Skin epidermis (tissue), 12 donors: ENCODE measurements around the gene CERS5.
A peak's percentile ranks its signal among the peaks of the same experiment; 100 is the strongest.

Experiments used
- H3K27ac ChIP-seq, 21 experiments: fragments of 200-600 bp; sonication (generic) in 11 of 21; one replicate each; pipeline ENCODE4 v1.5.0; 2020; ENCODE audit warnings: mild to moderate bottlenecking in 3 of 21, inconsistent platforms in 2 of 21, moderate library complexity in 2 of 21
- H3K4me3 ChIP-seq, 7 experiments: fragments of 200-600 bp; sonication (generic) in 2 of 7; one replicate each; pipeline ENCODE4 v1.5.0; 2020; ENCODE audit warnings: inconsistent platforms in 2 of 7, mild to moderate bottlenecking in 2 of 7, moderate library complexity in 1 of 7

The CERS5 gene

GRCh38 chr12:50107416-50108268, 59.5 kb downstream of the CERS5 start:
- H3K4me3 ChIP-seq: no peak overlapping the region
- no peak overlapping the region for H3K27ac ChIP-seq

DNA sequence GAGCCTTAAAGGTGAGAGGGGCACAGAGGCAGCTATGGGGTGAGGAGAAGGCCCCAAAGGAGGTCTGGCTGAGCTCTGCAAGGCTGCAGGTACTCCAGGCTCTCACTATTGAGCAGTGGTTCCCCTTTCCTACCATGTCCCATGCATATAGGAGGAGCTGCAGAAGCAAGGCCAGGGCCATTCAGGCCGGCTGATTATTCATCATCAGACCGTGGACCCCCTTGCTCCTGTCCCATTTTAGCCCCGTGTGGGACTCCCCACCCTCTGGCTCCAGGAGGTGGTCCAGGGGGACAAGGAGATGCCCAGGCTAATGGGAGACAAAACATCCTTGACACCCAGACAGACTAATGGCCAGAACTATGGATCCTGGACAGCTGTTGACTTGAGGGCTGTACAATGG, 60.3 kb downstream of the CERS5 start:
- H3K27ac ChIP-seq: no peak overlapping the region

DNA sequence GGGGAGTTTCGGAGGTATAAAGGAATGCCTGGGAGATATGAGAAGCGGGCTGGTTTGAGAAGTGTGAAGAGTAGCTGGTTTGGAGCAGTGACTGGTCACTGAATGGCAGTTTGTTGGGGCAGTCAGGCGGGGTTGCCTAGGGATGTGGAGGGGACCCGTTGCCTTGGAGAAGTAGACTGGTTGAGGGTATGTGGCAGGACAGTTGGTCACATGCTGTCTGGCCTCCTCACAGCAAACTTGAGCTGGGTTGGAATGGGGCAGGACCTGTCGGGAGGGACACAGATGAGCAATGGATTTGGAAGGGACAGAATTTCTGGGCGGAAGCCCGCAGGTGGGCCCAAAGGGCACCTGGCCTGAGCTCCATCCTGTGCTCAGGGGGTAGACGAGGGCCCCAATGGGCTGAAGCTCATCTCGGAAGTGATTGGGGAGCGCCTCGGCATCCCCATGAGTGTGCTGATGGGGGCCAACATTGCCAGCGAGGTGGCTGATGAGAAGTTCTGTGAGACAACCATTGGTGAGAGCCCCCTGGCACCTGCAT, 61.2 kb downstream of the CERS5 start:
- H3K4me3 ChIP-seq: no peak overlapping the region
- H3K27ac ChIP-seq: no peak overlapping the region

More for the DNA sequence above, 60.3 kb downstream of the CERS5 start:
- no peak overlapping the region for H3K4me3 ChIP-seq

DNA sequence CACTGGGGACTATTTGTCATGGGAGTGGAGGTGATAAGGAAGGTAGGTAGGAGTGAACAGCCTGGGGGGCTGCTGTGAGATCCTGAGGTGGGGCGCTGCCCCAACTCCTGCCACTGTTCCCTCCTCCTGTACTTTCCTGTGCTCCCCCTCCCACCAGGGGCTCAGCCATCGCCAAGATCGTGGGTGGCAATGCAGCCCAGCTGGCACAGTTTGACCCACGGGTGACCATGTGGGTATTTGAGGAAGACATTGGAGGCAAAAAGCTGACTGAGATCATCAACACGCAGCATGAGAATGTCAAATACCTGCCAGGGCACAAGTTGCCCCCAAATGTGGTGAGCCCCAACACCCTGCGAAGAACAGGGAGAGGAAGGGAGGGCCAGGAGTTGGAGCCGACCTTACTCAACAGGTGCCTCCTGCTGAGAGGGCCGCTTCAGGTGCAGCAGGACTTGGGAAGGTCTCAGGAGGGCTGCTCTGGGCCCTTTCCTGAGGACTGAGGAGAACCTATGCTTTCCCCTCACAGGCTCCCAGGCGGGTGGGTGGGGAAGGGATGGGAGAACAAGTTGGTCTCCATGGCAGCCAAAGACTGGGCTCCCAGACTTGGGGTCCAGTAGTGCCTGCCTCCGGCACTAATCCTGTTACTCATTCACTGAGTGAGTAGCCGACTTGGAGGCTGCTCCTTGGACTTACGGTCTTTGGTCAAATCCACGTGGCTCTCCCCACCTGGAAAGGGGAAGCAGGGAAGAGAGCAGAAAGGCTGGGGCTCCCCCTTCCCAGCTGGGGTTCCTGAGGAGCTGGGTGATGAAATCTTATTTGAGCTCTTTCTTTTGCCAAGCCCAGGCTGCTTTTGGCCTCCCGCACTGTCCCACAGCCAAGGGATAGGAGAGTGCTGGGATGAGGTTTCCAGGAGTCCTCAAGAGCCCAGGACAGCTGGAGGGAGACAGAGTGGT, 62.5 kb downstream of the CERS5 start:
- H3K27ac ChIP-seq: peak overlapping the region in 2 of 21 experiments; percentile 16 to 39
- H3K4me3 ChIP-seq: peak overlapping the region in 1 of 7 experiments; percentile 4

GRCh38 chr12:50103767-50104321, 63.3 kb downstream of the CERS5 start, which contains the start of gene GPD1:
Gene GPD1 (plus strand): TSS chr12:50104008. CDS start chr12:50104051, 43 bp downstream.
- H3K27ac ChIP-seq: peak within 1 kb of the TSS in 6 of 21 experiments; percentile 0 to 39 (median 18)
- H3K4me3 ChIP-seq: peak within 1 kb of the TSS in 1 of 7 experiments; percentile 4

GRCh38 chr12:50103351-50103750, 63.8 kb downstream of the CERS5 start:
- no peak overlapping the region for H3K4me3 ChIP-seq
- H3K27ac ChIP-seq: peak overlapping the region in 5 of 21 experiments; percentile 0 to 33 (median 11)

DNA sequence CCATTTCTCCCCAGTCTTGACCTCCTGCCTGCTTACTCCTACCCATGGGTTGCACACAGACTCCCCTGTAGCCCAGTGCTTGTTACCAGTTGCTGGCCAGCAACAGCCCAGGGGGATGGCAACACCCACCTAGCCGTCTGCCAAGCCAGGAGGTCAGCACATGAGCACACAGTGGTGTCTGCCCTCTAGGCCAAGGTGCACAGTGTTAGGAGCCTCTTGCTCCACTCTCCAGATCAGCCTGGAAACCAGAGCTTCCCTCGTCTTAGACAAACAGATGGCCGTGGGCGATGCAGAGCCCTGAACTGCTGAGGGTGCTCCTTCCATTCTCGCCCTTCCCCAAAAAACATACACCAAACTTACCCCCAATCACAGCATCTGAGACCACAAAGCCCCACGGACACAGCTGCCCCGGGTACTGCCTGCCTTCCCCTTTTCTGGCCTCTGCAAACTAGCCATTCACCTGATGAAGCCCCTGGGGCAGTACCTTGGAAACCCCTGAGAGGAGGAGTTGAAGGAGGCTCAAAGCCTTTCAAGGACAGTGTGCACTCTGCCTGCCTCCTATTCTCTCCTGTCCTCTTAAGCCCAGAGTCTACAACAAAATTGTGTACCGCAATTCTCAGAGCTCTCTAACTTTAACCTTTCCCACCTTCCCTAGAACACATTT, 64.4 kb downstream of the CERS5 start:
- H3K27ac ChIP-seq: no peak overlapping the region
- H3K4me3 ChIP-seq: no peak overlapping the region

DNA sequence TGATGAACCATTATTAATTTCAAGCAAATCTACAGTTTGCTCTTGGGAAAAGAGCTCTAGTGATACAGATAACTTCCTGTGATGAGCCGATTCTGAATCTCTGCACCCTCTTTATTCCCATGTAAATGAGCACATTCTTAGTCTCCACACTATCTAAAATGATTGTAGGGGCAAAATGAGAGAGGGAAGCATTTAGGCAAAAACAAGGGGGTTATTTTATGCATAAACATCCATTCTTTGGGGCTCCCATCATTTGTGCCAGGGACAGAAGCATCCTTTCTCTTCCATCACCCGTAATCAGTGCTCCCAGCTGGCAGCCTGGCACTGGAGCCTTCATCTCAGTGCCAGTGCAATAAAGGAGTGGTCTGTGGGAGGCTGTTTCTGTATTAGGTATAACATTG, 65.0 kb downstream of the CERS5 start:
- no peak overlapping the region for H3K27ac ChIP-seq
- no peak overlapping the region for H3K4me3 ChIP-seq

DNA sequence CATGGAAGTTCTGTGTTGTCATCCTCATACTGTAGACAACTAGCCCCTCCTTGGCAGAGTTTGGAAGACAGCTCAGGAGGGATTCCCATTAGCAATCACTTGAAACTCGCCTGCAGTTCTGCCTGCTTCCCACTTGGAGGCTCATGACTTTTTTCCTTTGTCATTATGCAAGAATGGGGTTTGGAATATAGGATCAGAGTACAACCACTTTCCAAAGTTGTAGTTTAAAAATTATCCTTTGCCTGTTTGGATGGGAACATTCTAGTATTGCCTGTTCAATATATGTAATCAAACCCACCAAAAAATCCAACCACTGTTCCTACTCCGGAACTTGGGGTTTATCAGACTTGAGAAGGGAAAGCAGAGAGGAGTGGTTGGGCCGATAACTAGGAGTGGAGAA, 65.5 kb downstream of the CERS5 start:
- Histone ChIP-seq H3K27ac (no peak overlapping the region), H3K4me3 (no peak overlapping the region)

DNA sequence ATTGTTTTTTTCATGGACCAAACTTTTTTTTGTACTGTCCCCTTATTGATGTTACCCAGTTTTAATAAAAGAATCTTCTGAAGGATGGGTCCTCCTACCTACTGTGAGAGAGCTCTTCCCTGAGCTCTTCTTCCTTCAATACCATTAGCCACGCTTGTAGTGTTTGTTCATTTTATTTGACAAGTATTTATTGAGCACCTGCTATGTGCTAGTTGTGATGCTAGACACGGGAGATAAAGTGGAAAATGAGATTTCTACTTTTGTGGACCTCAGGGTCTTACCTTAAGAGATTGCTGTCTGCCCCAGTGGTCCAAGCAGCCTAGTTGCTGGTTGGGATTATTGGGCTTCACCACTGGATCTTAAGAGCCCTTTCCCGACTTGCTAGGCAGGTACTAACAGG, 66.6 kb downstream of the CERS5 start:
- H3K27ac ChIP-seq: peak overlapping the region in 2 of 21 experiments; percentile 13 to 53

DNA sequence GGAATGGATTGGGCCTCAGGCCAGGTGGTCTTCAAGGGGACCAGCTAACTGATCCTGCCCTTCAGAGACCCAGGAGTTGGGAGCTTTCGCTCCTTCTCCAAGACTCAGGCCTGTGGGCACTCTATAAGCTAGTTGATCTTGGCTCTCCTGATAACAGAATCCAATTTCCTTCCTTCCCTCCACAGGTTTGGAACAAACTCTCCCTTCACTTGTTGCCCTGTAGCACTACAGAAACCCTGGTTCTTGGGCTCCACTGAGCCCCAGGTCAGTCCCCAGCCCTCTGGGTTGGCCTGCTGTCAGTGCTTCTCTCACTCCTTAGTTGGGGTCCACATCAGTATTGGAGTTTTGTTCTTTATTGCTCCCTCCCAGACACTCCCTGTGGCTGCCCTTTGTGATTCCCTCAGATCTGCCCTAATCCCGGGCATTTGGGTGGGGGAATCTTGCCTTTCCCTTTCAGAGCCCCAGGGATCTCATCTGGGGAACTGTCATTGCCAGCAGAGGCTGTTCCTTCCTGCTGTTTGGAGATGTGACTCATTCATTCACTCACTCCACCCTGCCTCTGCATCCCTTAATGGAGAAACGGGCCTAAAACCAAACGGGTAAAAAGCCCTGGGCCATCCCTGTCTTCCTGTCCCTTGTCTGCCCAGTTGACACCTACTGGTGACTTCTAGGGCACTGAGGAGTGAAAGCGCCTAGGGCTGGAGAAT, 67.7 kb downstream of the CERS5 start:
- H3K4me3 ChIP-seq: no peak overlapping the region
- H3K27ac ChIP-seq: peak overlapping the region in 8 of 21 experiments; percentile 13 to 68 (median 44)

More for the DNA sequence above, 66.6 kb downstream of the CERS5 start:
- no peak overlapping the region for H3K4me3 ChIP-seq

GRCh38 chr12:50097952-50098351, 69.2 kb downstream of the CERS5 start:
- no peak overlapping the region for H3K27ac ChIP-seq
- no peak overlapping the region for H3K4me3 ChIP-seq

DNA sequence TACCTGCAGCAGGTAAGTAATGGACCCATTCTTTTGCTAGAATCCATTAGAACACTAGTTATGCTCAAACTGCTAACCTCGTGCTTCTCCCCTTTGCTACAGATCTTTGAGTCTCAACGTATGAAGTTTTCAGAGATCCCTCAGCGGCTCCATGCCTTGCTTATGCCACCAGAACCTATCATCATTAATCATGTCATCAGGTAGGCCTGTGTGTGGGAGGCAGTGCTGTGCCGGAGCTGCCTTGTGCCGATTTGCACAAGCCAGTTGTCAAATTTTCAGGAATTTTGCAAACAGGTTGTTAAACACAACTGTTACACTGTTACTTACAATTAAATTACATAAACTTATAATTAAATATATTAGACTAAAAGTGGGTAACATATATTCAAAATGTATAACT, 76.8 kb downstream of the CERS5 start:
- H3K4me3 ChIP-seq: no peak overlapping the region
- H3K27ac ChIP-seq: no peak overlapping the region

- Histone ChIP-seq H3K4me3 (no peak overlapping the region), H3K27ac (no peak overlapping the region)
These were observed 77.4 kb downstream of the CERS5 start for GRCh38 chr12:50089730-50090129.

DNA sequence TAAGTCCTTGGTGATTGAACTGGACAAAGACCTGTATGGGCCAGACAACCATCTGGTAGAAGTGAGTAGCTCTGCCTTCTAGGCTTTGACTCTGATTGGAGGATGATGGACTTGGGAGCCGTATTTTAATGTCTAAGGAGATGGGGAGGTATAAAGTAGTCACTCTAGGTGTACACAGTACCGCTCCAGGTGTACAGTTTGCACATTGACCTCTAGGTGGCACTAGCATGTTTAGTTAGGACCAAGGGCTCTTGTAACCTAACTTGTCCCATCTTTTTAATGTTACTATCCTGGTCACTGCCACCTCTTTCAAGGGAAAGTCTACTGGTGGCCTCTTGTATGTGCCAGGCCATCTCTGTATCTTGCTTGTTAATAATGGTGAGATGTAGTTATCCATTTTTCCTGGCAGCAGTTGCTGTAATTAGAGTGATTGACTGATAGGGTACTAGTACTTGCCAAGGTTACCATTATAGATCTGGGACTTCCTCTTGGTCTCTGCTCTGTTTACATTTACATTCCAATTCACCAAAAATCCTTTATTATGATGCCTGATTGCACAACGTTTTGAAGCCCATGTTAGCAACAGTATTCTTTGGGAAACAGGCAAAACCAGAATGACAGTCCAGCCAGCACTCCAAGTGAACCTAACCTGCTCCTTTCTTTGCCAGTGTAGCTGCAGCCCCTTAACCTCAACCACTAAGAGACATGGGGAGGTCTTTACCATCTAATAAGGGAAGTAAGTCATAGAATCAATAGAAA, 78.4 kb downstream of the CERS5 start:
- Histone ChIP-seq H3K27ac (peak overlapping the region in 1 of 21 experiments; percentile 44), H3K4me3 (no peak overlapping the region)

DNA sequence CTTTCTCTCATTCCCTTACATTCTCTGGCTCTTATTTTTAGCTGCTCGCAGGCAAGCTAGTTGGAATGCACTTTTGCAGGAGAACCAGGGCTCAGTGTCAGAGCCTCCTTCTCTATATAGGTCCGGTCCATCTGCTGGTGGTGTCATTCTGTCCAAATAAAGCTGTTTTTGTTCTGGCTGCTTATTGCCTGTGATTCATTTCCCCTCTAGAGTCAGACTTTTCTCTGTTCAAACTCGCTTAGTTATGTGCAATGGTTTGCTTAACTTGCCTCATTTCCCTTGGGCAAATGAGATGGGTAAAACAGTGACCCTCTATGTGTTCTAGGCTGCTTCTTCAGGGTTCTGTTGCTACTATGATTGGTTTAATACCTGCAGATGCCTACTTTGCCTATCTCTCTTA, 79.2 kb downstream of the CERS5 start:
- Histone ChIP-seq H3K27ac (peak overlapping the region in 3 of 21 experiments; percentile 9 to 44 (median 20)), H3K4me3 (no peak overlapping the region)

DNA sequence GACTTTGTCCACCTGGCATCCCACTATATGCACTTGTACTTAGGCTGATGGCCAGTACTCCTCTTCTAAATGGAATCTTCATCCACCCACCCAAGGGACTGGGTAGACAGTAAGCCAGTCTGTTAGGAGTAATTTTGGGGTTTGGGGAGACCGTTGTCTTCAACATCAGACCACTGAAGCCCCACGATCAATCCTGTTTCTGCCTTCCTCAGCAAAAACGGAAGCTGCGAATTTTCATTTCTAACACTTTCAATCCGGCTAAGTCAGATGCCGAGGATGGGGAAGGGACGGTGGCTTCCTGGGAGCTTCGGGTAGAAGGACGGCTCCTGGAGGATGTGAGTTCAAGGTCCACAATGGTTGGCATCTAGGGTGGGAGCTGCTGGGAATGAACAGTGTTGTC, 80.0 kb downstream of the CERS5 start:
- no peak overlapping the region for H3K27ac ChIP-seq

GRCh38 chr12:50086148-50086547, 81.0 kb downstream of the CERS5 start:
- H3K4me3 ChIP-seq: peak overlapping the region in 6 of 7 experiments; percentile 71 to 97 (median 86)
- peak overlapping the region in 17 of 21 experiments; percentile 5 to 99 (median 97) for H3K27ac ChIP-seq

More for the DNA sequence above, 80.0 kb downstream of the CERS5 start:
- no peak overlapping the region for H3K4me3 ChIP-seq
